Lung (tissue), 12 donors: ENCODE results near the gene TWIST2. TPM values are rescaled to one million over a fixed set of nuclear protein-coding genes. Genes with fewer than 3 reads are reported as not detected.

ENCODE experiments used
- ATAC-seq: fragments of 200-7000 bp; cut with Tn5 transposase; one replicate; pipeline ENCODE4 v1.9.1; 2020; ENCODE audit warnings: moderate number of reproducible peaks; ENCODE audit not compliant: insufficient read depth, low FRiP score
- DNase-seq, 3 donors: peaks; one replicate each; pipeline ENCODE4 v3.0.0-alpha.2; 2013 to 2017
- H3K27ac ChIP-seq, 2 donors: one replicate each; pipeline ENCODE4 v1.5.1; 2013; ENCODE audit warnings: mild to moderate bottlenecking in 2 of 2, moderate library complexity in 2 of 2, control low read depth in 1 of 2, inconsistent platforms in 1 of 2, low read depth in 1 of 2, low read length in 1 of 2
- H3K27me3 ChIP-seq, 3 donors: one replicate each; pipeline ENCODE4 v1.5.1; 2013; ENCODE audit warnings: low read length in 2 of 3; ENCODE audit not compliant: control insufficient read depth in 3 of 3, insufficient read depth in 3 of 3
- H3K36me3 ChIP-seq, 4 donors: one replicate each; pipeline ENCODE4 v1.5.1; 2013; ENCODE audit warnings: low read length in 4 of 4, mild to moderate bottlenecking in 1 of 4, moderate library complexity in 1 of 4; ENCODE audit not compliant: control insufficient read depth in 4 of 4, insufficient read depth in 4 of 4
- H3K4me1 ChIP-seq, 5 donors: one replicate each; pipeline ENCODE4 v1.5.1; 2013; ENCODE audit warnings: low read length in 5 of 5, mild to moderate bottlenecking in 2 of 5, moderate library complexity in 1 of 5; ENCODE audit not compliant: control insufficient read depth in 5 of 5, insufficient read depth in 5 of 5
- H3K4me3 ChIP-seq: one replicate; pipeline ENCODE4 v1.5.1; 2013; ENCODE audit warnings: mild to moderate bottlenecking, control low read depth, moderate library complexity
- H3K9ac ChIP-seq, 2 donors: one replicate each; pipeline ENCODE4 v1.5.1; 2013; ENCODE audit warnings: low read length in 2 of 2, control low read depth in 1 of 2; ENCODE audit not compliant: insufficient read depth in 1 of 2
- H3K9me3 ChIP-seq, 4 donors: one replicate each; pipeline ENCODE4 v1.5.1; 2013; ENCODE audit warnings: low read length in 3 of 4, mild to moderate bottlenecking in 1 of 4, moderate library complexity in 1 of 4; ENCODE audit not compliant: control insufficient read depth in 4 of 4, insufficient read depth in 3 of 4
- WGBS, 2 donors: extraction: QIAGEN DNeasy Blood & Tissue Kit; methylation state at CpG; one replicate each; pipeline ENCODE4 v1.1.7; 2013; 5-methylcytosine and 5-hydroxymethylcytosine counted together
- polyA plus RNA-seq, 2 donors: library from polyadenylated mRNA; stranded (reverse); fragments of 200-250 nt; gene quantifications; one replicate each; pipeline ENCODE4 v1.2.1, GENCODE V29; 2013
- total RNA-seq, 2 donors: library from RNA; depleted of rRNA in 1 of 2; stranded (reverse); fragments of >200 nt in 1 of 2; gene quantifications; one replicate each; pipeline ENCODE4 v1.2.1, GENCODE V29; 2014 to 2021
- TF ChIP-seq, protein P1 (sequence below): IDR thresholded peaks from 2 replicates; pipeline ENCODE4 v1.5.1; 2012; ENCODE audit warnings: mild to moderate bottlenecking; ENCODE audit errors: control extremely low read depth, extremely low read depth
- donor health status: control.
- donor health status: control.
- donor health status: Bipolar disorder and iron deficiency.
- donor health status: healthy.
- donor health status: DM: yes; HTN: yes; CAD: no.

TWIST2 gene
- total and polyA plus RNA-seq, 4 donors: 10.1 to 14.8 (median 11.7) TPM

DNA sequence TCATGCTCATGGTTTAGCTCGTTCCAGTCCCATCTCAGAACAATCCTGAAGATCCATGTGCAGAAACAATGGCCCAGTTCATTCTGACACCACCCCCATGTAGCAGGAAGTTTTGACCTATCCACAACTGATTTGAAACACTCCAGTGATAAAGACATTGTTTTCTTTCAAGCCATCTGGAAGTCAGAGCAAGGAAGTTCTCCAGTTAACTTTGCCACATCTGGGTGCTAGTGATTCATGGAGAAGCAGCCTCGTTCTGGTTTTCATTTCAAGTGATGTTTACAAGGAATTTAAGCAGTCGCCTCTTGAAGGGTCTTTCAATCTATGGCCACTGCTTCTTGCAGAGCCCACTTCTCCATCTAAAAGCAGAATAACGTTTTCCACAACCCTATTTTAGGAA is 36.6 kb upstream of the TWIST2 start:
- H3K4me1 ChIP-seq: no peaks in the 10 kb centered on the region
- no peaks in the 10 kb centered on the region for H3K36me3 ChIP-seq
- 54 to 56% methylated on average over 4 of the region's 4 CpGs for WGBS, 2 donors
- no peak overlapping the region for H3K27ac ChIP-seq
- TF ChIP-seq, protein P1, sequence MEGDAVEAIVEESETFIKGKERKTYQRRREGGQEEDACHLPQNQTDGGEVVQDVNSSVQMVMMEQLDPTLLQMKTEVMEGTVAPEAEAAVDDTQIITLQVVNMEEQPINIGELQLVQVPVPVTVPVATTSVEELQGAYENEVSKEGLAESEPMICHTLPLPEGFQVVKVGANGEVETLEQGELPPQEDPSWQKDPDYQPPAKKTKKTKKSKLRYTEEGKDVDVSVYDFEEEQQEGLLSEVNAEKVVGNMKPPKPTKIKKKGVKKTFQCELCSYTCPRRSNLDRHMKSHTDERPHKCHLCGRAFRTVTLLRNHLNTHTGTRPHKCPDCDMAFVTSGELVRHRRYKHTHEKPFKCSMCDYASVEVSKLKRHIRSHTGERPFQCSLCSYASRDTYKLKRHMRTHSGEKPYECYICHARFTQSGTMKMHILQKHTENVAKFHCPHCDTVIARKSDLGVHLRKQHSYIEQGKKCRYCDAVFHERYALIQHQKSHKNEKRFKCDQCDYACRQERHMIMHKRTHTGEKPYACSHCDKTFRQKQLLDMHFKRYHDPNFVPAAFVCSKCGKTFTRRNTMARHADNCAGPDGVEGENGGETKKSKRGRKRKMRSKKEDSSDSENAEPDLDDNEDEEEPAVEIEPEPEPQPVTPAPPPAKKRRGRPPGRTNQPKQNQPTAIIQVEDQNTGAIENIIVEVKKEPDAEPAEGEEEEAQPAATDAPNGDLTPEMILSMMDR: no peak
- ATAC-seq: no peak
- peaks cover 0 to 2% (median 0%) of the 10 kb centered on the region in 3 donors for H3K27me3 ChIP-seq
- no peak overlapping the region for H3K4me3 ChIP-seq
- no peak for DNase-seq
- no peak overlapping the region for H3K9ac ChIP-seq
- peaks cover 0 to 7% (median 2%) of the 10 kb centered on the region in 4 donors for H3K9me3 ChIP-seq

DNA sequence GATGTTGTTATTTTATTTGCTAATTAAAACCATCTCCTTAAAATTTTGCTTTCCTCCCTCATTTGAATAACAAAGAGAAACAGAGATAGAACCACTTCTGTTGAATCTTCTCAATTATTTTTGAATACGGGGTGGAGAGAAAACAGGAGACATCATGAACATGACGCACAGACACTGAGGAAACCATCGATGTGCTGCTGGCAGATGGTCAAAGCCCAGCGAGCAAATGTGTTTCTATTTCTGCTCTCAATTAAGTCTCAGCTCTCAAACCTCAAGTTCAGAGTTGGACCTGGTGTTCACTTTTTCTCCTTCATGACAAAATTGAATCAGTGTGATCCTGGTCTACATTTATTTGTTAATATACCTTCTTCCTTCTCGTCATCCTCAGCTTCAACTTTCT is 36.1 kb upstream of the TWIST2 start:
- H3K9ac ChIP-seq: no peak overlapping the region
- H3K9me3 ChIP-seq: peaks cover 0 to 7% (median 2%) of the 10 kb centered on the region in 4 donors
- H3K27me3 ChIP-seq: peaks cover 0 to 5% (median 0%) of the 10 kb centered on the region in 3 donors
- no peak for DNase-seq
- no peak overlapping the region for H3K27ac ChIP-seq
- no peak for ATAC-seq
- no peaks in the 10 kb centered on the region for H3K4me1 ChIP-seq
- H3K36me3 ChIP-seq: no peaks in the 10 kb centered on the region
- H3K4me3 ChIP-seq: no peak overlapping the region
- TF ChIP-seq, protein P1: no peak
- 86 to 91% methylated on average over 5 of the region's 5 CpGs for WGBS, 2 donors

DNA sequence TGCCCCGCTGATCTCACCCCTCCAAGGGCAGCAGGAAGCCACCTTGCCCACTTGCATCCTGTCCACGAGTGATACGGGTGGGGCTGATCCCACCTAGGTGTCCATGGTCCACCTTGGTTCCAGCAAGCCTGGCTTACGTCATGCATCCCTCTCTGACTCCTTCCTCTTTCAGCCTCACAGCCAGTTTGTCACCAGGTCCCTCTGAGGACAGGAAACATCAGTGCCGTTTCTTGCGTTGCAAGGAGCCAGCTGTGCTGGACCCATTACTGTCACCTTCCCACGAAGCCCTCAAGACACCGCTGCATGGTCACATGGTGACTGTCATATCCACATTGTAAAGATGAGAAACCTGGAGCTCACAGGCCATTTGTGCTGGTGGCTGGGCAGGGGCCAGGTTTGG is 34.8 kb upstream of the TWIST2 start:
- H3K9me3 ChIP-seq: peaks cover 0 to 5% (median 2%) of the 10 kb centered on the region in 4 donors
- no peaks in the 10 kb centered on the region for H3K4me1 ChIP-seq
- 45 to 58% methylated on average over 8 of the region's 8 CpGs for WGBS, 2 donors
- H3K9ac ChIP-seq: no peak overlapping the region
- H3K36me3 ChIP-seq: no peaks in the 10 kb centered on the region
- DNase-seq: no peak
- ATAC-seq: no peak
- TF ChIP-seq, protein P1: no peak
- no peak overlapping the region for H3K4me3 ChIP-seq
- H3K27me3 ChIP-seq: peaks cover 0 to 12% (median 5%) of the 10 kb centered on the region in 3 donors
- no peak overlapping the region for H3K27ac ChIP-seq

DNA sequence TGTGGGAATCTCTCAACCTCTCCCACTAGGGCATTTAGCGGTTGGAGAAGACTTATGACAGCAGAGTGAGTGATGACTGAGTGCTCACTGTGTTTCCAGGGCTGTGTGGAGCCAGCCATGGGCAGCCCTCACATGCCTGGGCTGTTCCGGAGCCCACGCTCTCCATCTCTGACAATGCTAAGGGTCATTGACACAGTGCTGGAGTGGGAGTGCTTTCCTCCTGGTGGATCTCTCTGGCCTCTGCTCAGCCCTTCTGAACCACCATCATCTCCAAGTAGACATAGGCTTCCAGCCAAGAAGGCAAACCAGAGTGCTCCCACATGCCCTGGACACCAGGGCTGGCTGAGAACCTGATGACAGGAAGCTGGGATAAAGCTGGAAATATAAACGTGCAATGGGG is 33.1 kb upstream of the TWIST2 start:
- H3K9me3 ChIP-seq: peaks cover 0 to 2% (median 0%) of the 10 kb centered on the region in 4 donors
- no peak overlapping the region for H3K9ac ChIP-seq
- 76 to 88% methylated on average over 4 of the region's 4 CpGs for WGBS, 2 donors
- no peak overlapping the region for H3K27ac ChIP-seq
- H3K36me3 ChIP-seq: no peaks in the 10 kb centered on the region
- DNase-seq (no peak), ATAC-seq (no peak)
- TF ChIP-seq, protein P1: no peak
- H3K27me3 ChIP-seq: peaks cover 3 to 13% (median 6%) of the 10 kb centered on the region in 3 donors
- H3K4me3 ChIP-seq: no peak overlapping the region
- H3K4me1 ChIP-seq: no peaks in the 10 kb centered on the region
